Uterus (tissue), 4 donors: ENCODE results near the gene NKG7. TPM values are rescaled to one million over a fixed set of nuclear protein-coding genes. Genes with fewer than 3 reads are reported as not detected.

Experiments used
- DNase-seq, 2 donors: peaks; one replicate each; pipeline ENCODE4 v3.0.0-alpha.2; 2019 to 2020
- H3K27ac ChIP-seq, 2 donors: fragments of 200-600 bp; sonication (generic); 1 replicate in 1 of 2; 2 replicates in 1 of 2; pipeline ENCODE4 v1.5.1; 2016 to 2018
- H3K27me3 ChIP-seq, 2 donors: fragments of 200-600 bp; sonication (generic); one replicate each; pipeline ENCODE4 v1.5.1; 2018 to 2019; ENCODE audit warnings: control low read depth in 1 of 2
- H3K36me3 ChIP-seq, 2 donors: fragments of 200-600 bp; sonication (generic); one replicate each; pipeline ENCODE4 v1.5.1; 2019; ENCODE audit warnings: control low read depth in 1 of 2
- H3K4me1 ChIP-seq, 2 donors: fragments of 200-600 bp; sonication (generic); one replicate each; pipeline ENCODE4 v1.5.1; 2018 to 2019; ENCODE audit warnings: control low read depth in 1 of 2
- H3K4me3 ChIP-seq, 2 donors: fragments of 200-600 bp; sonication (generic); 1 replicate in 1 of 2; 2 replicates in 1 of 2; pipeline ENCODE4 v1.5.1; 2018 to 2019; ENCODE audit warnings: mild to moderate bottlenecking in 1 of 2
- H3K9me3 ChIP-seq, 2 donors: fragments of 200-600 bp; sonication (generic); one replicate each; pipeline ENCODE4 v1.5.1; 2019; ENCODE audit warnings: control low read depth in 1 of 2
- POLR2A ChIP-seq, 2 donors: fragments of 450-650 bp; IDR thresholded peaks; one replicate each; pipeline ENCODE4 v1.6.1; 2016; ENCODE audit warnings: antibody characterized with exemption in 2 of 2, mild to moderate bottlenecking in 1 of 2, moderate library complexity in 1 of 2
- intact Hi-C: fragments of 100-400 bp; cut with DNase I; formaldehyde crosslinking; loops from one replicate; pipeline ENCODE4 v1.15.1; 2023; ENCODE audit warnings: low total_unique reads
- total RNA-seq, 4 donors: library from RNA; depleted of rRNA in 3 of 4; stranded (reverse); fragments of >200 nt in 3 of 4; gene quantifications; one replicate each; pipeline versions ENCODE4 v1.1.0 to v1.2.4, GENCODE V29; 2014 to 2023
- TF ChIP-seq, protein P1 (sequence below), 4 experiments: fragments of 200-600 bp in 2 of 4; fragments of 450-650 bp in 2 of 4; sonication (generic) in 2 of 4; IDR thresholded peaks; one replicate each; pipeline ENCODE4 v1.5.1; 2016 to 2019; ENCODE audit warnings: antibody characterized with exemption in 4 of 4, mild to moderate bottlenecking in 2 of 4, moderate library complexity in 1 of 4
- donor health status: DM: yes; HTN: yes; CAD: no.

Gene NKG7
- total RNA-seq, 4 donors from 2014 or later = 1.0 to 3.6 (median 2.9) TPM; not detected in 1

DNA sequence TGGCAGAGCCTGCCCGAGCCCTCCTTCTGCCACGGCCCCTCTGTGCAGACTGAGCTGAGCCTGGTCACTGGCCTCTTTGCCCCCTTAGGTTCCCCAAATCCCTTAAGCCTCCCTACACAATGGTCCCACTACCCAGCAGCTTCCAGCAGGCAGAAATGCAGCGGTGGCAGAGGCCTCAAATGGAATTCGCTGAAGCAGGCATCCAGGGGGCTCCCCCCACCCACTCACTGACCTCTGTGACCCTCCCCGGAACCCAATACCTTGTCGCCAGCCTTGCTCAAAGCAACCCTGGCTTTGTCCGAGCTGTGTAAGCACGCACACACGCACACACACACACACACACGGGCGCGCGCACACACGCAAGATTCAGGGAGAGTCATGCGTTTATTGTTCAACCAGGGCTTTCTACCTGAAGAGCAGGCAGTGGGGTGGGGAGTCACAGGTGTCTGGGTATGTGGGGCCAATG is 15.5 kb upstream of the NKG7 start, which contains the start of gene LIM2:
Gene LIM2 (minus strand): TSS at position 51 of the 466 bp plus-strand sequence. CDS start 531 bp downstream, outside the sequence.
- intact Hi-C loops = no loop called here
- H3K27ac ChIP-seq = no peak within 1 kb of the TSS
- no peak within 1 kb of the TSS for H3K4me3 ChIP-seq
- DNase-seq = no peak
- no peaks in the 10 kb centered on the region for H3K36me3 ChIP-seq
- H3K27me3 ChIP-seq = no peaks in the 10 kb centered on the region
- no peak for TF ChIP-seq POLR2A (IDR thresholded peaks at IDR 0.05)
- TF ChIP-seq, protein P1, sequence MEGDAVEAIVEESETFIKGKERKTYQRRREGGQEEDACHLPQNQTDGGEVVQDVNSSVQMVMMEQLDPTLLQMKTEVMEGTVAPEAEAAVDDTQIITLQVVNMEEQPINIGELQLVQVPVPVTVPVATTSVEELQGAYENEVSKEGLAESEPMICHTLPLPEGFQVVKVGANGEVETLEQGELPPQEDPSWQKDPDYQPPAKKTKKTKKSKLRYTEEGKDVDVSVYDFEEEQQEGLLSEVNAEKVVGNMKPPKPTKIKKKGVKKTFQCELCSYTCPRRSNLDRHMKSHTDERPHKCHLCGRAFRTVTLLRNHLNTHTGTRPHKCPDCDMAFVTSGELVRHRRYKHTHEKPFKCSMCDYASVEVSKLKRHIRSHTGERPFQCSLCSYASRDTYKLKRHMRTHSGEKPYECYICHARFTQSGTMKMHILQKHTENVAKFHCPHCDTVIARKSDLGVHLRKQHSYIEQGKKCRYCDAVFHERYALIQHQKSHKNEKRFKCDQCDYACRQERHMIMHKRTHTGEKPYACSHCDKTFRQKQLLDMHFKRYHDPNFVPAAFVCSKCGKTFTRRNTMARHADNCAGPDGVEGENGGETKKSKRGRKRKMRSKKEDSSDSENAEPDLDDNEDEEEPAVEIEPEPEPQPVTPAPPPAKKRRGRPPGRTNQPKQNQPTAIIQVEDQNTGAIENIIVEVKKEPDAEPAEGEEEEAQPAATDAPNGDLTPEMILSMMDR (IDR thresholded peaks at IDR 0.05) = no peak
- H3K4me1 ChIP-seq = no peaks in the 10 kb centered on the region
- H3K9me3 ChIP-seq = no peaks in the 10 kb centered on the region

- no peaks in the 10 kb centered on the region for H3K27me3 ChIP-seq
- no peak overlapping the region for H3K4me3 ChIP-seq
- no peaks in the 10 kb centered on the region for H3K4me1 ChIP-seq
- no peak for TF ChIP-seq POLR2A (IDR thresholded peaks at IDR 0.05)
- TF ChIP-seq, protein P1 (IDR thresholded peaks at IDR 0.05) = no peak
- intact Hi-C loops = no loop called here
- no peak overlapping the region for H3K27ac ChIP-seq
- H3K9me3 ChIP-seq = no peaks in the 10 kb centered on the region
- no peak for DNase-seq
- no peaks in the 10 kb centered on the region for H3K36me3 ChIP-seq
These were observed 14.5 kb upstream of the NKG7 start for GRCh38 chr19:51386882-51387520.

DNA sequence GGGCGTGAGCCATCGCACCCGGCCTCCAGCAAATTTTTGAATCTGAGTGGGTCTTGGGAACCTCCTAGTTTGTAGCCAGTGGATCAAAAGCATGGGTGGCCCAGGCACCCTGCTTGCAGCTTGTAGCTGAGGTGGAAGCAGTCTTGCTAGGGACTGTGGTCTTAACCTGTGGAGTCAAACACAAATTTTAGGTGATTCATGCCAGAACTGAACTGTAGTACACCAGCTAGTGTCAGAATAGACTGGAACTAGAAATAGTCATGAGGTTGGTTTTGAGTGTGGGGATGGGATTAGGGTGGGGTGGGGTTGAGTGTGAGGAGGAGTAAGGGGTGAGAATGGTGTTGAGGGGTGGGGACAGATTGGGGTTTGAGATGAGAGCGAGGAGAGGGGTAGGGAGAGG is 9.6 kb upstream of the NKG7 start:
- Histone ChIP-seq H3K27ac (no peak overlapping the region), H3K27me3 (no peaks in the 10 kb centered on the region), H3K4me3 (no peak overlapping the region), H3K9me3 (no peaks in the 10 kb centered on the region), H3K4me1 (no peaks in the 10 kb centered on the region), H3K36me3 (no peaks in the 10 kb centered on the region)
- no peak for DNase-seq
- TF ChIP-seq, protein P1 (IDR thresholded peaks at IDR 0.05) = no peak
- TF ChIP-seq POLR2A (IDR thresholded peaks at IDR 0.05) = no peak
- intact Hi-C loops = no loop called here

DNA sequence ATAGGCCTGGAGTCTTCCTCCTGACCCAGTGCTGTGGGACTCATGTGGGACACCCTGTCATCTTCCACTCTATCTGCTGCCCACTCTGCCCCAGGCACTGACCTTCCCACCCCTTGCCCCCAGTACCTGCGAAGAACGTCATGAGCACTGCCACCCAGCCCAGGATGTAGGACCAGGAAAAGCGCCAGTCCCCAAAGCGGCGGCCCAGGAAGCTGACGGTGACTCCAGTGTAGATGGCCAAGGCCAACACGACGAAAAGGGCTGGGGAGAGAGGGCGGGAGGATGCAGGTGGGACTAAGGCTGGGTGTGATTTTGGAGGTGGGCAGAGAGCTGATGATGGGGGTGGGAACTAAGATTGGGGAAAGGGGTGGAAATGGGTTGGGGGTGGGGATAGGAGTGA is 7.9 kb upstream of the NKG7 start:
- Histone ChIP-seq H3K9me3 (no peaks in the 10 kb centered on the region), H3K27me3 (no peaks in the 10 kb centered on the region), H3K4me1 (no peaks in the 10 kb centered on the region), H3K27ac (no peak overlapping the region), H3K4me3 (no peak overlapping the region), H3K36me3 (no peaks in the 10 kb centered on the region)
- TF ChIP-seq POLR2A (IDR thresholded peaks at IDR 0.05) = no peak
- TF ChIP-seq, protein P1 (IDR thresholded peaks at IDR 0.05) = no peak
- no peak for DNase-seq
- intact Hi-C loops = no loop called here

- Histone ChIP-seq H3K4me3 (no peak overlapping the region), H3K4me1 (no peaks in the 10 kb centered on the region), H3K36me3 (no peaks in the 10 kb centered on the region), H3K27me3 (no peaks in the 10 kb centered on the region), H3K9me3 (no peaks in the 10 kb centered on the region), H3K27ac (no peak overlapping the region)
- TF ChIP-seq, protein P1 (IDR thresholded peaks at IDR 0.05) = no peak
- TF ChIP-seq POLR2A (IDR thresholded peaks at IDR 0.05) = no peak
- DNase-seq = no peak
- intact Hi-C loops = no loop called here
These were observed 5.0 kb upstream of the NKG7 start for GRCh38 chr19:51377422-51377821.
